T1000 (cell line): ENCODE data around the gene TWIST2.

Experiments
- DNase-seq: peaks from one replicate; lab custom pipeline; 2025; ENCODE audit warnings: mixed read lengths; lab: John Stamatoyannopoulos, UW

TWIST2 gene

GRCh38 chr2:238838786-238839327 is 9.0 kb upstream of the TWIST2 start:
- no peak for DNase-seq

GRCh38 chr2:238839428-238839827 is 8.5 kb upstream of the TWIST2 start:
- DNase-seq = no peak

- DNase-seq = no peak
These were observed 6.2 kb upstream of the TWIST2 start for GRCh38 chr2:238841542-238842164.

GRCh38 chr2:238843476-238843875 is 4.4 kb upstream of the TWIST2 start:
- DNase-seq = no peak

- no peak for DNase-seq
These were observed 2.1 kb upstream of the TWIST2 start for GRCh38 chr2:238845583-238846377.

- no peak for DNase-seq
These were observed 1.6 kb upstream of the TWIST2 start for GRCh38 chr2:238846378-238846627.

- no peak for DNase-seq
These were observed 1.1 kb upstream of the TWIST2 start for GRCh38 chr2:238846628-238847418.

- no peak for DNase-seq
These were observed 475 bp upstream of the TWIST2 start for GRCh38 chr2:238847419-238847801.

GRCh38 chr2:238848691-238848975 is 748 bp downstream of the TWIST2 start:
- no peak for DNase-seq

- DNase-seq = no peak
These were observed 1.3 kb downstream of the TWIST2 start for GRCh38 chr2:238848976-238849853.

- no peak for DNase-seq
These were observed 2.2 kb downstream of the TWIST2 start for GRCh38 chr2:238850091-238850490.

- no peak for DNase-seq
These were observed 3.1 kb downstream of the TWIST2 start for GRCh38 chr2:238851026-238851425.

- DNase-seq = no peak
These were observed 3.9 kb downstream of the TWIST2 start for GRCh38 chr2:238851761-238852160.

GRCh38 chr2:238852206-238852869 is 4.5 kb downstream of the TWIST2 start:
- DNase-seq = no peak

GRCh38 chr2:238853218-238853617 is 5.3 kb downstream of the TWIST2 start:
- DNase-seq = no peak

GRCh38 chr2:238853721-238854120 is 5.8 kb downstream of the TWIST2 start:
- DNase-seq = no peak

- no peak for DNase-seq
These were observed 6.4 kb downstream of the TWIST2 start for GRCh38 chr2:238854246-238854645.

GRCh38 chr2:238854699-238855229 is 6.9 kb downstream of the TWIST2 start:
- no peak for DNase-seq

GRCh38 chr2:238855299-238855698 is 7.4 kb downstream of the TWIST2 start:
- no peak for DNase-seq

- no peak for DNase-seq
These were observed 8.2 kb downstream of the TWIST2 start for GRCh38 chr2:238855891-238856580.
